Skeletal muscle tissue (tissue), 4 donors: ENCODE results near the gene RPS17. TPM values are rescaled to one million over a fixed set of nuclear protein-coding genes. Genes with fewer than 3 reads are reported as not detected.

ENCODE experiments used
- H3K27ac ChIP-seq: one replicate; pipeline ENCODE4 v1.7.0; 2013; ENCODE audit warnings: mild to moderate bottlenecking, low read depth, low read length, inconsistent platforms
- H3K27me3 ChIP-seq, 3 donors: one replicate each; pipeline ENCODE4 v1.7.0; 2013; ENCODE audit warnings: low read length in 3 of 3; ENCODE audit not compliant: control insufficient read depth in 3 of 3, insufficient read depth in 3 of 3
- H3K36me3 ChIP-seq, 3 donors: one replicate each; pipeline ENCODE4 v1.7.0; 2013; ENCODE audit warnings: low read length in 3 of 3; ENCODE audit not compliant: control insufficient read depth in 3 of 3, insufficient read depth in 3 of 3
- H3K4me1 ChIP-seq, 3 donors: one replicate each; pipeline ENCODE4 v1.7.0; 2013; ENCODE audit warnings: low read length in 3 of 3, mild to moderate bottlenecking in 3 of 3; ENCODE audit not compliant: control insufficient read depth in 3 of 3, insufficient read depth in 3 of 3
- H3K4me3 ChIP-seq, 3 donors: one replicate each; pipeline ENCODE4 v1.7.0; 2013; ENCODE audit warnings: low read length in 3 of 3
- H3K9ac ChIP-seq, 3 donors: one replicate each; pipeline ENCODE4 v1.7.0; 2013; ENCODE audit warnings: low read length in 3 of 3, mild to moderate bottlenecking in 3 of 3, moderate library complexity in 2 of 3, low read depth in 1 of 3
- H3K9me3 ChIP-seq, 3 donors: one replicate each; pipeline ENCODE4 v1.7.0; 2013; ENCODE audit warnings: low read length in 3 of 3; ENCODE audit not compliant: control insufficient read depth in 3 of 3
- total RNA-seq: library from RNA; depleted of rRNA; stranded (reverse); fragments of >200 nt; gene quantifications from one replicate; pipeline ENCODE4 v1.2.3, GENCODE V29; 2014
- donor health status: Osteomylitis.

Gene RPS17
- total RNA-seq, 1 donor from 2014 or later: 2,242 TPM

DNA sequence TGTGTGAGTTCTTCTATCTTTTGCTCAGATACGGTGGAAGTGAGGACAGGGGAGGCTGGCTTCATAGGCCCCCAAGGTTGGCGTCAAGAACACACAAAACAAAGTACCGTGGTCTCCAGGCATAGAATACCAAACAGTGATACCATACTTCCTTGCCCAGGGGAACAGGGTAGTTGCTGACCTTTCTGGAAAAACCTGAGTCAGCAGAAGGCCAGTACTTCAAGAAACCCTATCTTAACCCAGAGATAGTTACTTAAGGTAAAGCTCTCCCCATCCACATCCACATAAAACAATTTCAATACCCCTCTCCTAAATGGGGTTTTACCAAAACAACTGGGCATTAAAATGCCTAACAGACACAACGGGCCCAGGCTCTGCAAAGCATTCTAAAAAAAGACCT is 29.6 kb upstream of the RPS17 start:
- Histone ChIP-seq H3K9ac (no peak overlapping the region), H3K27me3 (no peaks in the 10 kb centered on the region), H3K9me3 (no peaks in the 10 kb centered on the region), H3K27ac (no peak overlapping the region), H3K4me1 (peaks cover 7 to 16% (median 16%) of the 10 kb centered on the region in 3 donors), H3K4me3 (no peak overlapping the region), H3K36me3 (peaks cover 0 to 4% (median 0%) of the 10 kb centered on the region in 3 donors)

DNA sequence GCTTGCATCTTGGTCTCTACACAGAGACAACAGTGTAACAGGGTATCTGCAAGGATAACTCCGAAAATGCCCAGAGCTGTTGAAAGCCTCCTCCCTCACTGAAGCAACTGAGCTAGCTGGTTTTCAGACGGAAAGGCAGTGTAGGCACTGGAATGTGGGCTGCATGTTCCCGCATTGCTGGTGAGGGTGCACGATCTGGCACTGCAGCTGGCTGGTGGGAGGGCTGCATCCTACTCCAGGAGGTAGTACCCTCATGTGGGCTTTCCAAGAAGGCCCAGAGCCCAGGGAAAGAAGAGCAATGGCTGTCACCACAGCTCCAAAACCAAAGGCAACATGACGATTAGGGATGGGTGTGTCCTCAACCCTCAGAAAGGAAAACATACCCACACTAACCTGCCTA is 28.7 kb upstream of the RPS17 start:
- H3K36me3 ChIP-seq: peaks cover 0 to 4% (median 0%) of the 10 kb centered on the region in 3 donors
- no peaks in the 10 kb centered on the region for H3K27me3 ChIP-seq
- H3K27ac ChIP-seq: no peak overlapping the region
- no peak overlapping the region for H3K4me3 ChIP-seq
- no peaks in the 10 kb centered on the region for H3K9me3 ChIP-seq
- no peak overlapping the region for H3K9ac ChIP-seq
- peaks cover 7 to 16% (median 16%) of the 10 kb centered on the region in 3 donors for H3K4me1 ChIP-seq

DNA sequence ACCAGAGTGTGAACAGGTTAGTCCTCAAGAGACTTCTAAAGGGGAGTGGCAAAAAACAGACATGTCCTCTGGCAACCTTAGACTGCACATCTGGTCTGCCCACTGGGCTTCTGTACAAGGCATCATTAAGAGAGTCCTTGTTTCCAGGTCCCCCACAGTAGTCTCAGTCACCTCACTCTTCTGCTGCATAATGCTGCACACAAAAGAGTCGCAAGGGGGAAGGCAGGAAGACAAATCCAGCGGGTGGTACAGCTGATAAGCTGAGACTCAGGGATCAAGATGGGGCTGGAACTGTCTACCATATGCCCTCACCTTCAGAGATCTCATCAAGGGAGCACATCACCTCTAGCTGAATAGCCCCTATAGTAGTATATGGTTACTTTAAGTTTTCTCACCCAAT is 27.4 kb upstream of the RPS17 start:
- Histone ChIP-seq H3K9me3 (no peaks in the 10 kb centered on the region), H3K27me3 (no peaks in the 10 kb centered on the region), H3K36me3 (peaks cover 0 to 4% (median 0%) of the 10 kb centered on the region in 3 donors), H3K4me1 (peaks cover 7 to 16% (median 16%) of the 10 kb centered on the region in 3 donors), H3K4me3 (no peak overlapping the region), H3K27ac (no peak overlapping the region), H3K9ac (no peak overlapping the region)

DNA sequence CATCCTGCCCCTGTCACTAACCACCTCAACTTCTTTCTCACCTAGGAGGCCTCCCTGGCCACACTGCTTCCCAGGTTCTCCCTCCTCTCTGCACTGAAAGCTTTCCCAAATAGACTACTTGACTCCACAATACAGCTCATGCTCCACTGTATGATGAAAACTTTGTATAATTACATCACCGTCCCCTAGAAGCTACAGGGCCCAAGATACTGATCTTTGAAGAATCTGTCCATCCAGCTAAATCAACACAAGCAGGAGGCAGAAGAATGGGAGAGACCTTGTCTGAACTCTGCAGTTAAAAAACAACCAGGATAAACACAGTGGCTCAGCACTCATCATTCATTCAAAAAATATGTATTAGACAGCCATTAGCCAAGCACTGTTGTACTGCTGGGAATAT is 26.4 kb upstream of the RPS17 start:
- H3K27ac ChIP-seq: no peak overlapping the region
- no peak overlapping the region for H3K9ac ChIP-seq
- no peak overlapping the region for H3K4me3 ChIP-seq
- no peaks in the 10 kb centered on the region for H3K9me3 ChIP-seq
- peaks cover 6 to 12% (median 9%) of the 10 kb centered on the region in 3 donors for H3K4me1 ChIP-seq
- H3K27me3 ChIP-seq: no peaks in the 10 kb centered on the region
- H3K36me3 ChIP-seq: peaks cover 0 to 4% (median 0%) of the 10 kb centered on the region in 3 donors

DNA sequence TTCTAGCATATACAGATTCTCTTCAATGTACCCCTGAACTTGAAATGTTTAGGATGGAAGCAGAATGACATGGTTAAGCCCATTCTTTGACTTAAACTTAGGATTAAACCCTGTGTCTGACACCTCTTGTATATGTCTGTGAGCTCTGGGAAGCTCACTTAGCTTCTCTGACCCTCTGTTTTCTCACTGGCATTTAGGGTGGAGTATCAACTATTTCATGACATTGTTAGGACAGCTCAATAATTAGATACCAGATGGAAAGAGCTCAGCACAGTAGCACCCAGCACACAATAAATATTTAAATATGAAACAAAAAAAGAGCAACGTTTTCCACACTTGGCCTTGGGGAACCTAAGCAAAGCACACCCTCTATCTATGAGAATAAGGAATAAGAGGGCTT is 18.2 kb upstream of the RPS17 start:
- H3K4me1 ChIP-seq: peaks cover 8 to 10% (median 10%) of the 10 kb centered on the region in 3 donors
- H3K27me3 ChIP-seq: no peaks in the 10 kb centered on the region
- H3K9ac ChIP-seq: no peak overlapping the region
- H3K27ac ChIP-seq: no peak overlapping the region
- no peaks in the 10 kb centered on the region for H3K9me3 ChIP-seq
- no peaks in the 10 kb centered on the region for H3K36me3 ChIP-seq
- H3K4me3 ChIP-seq: no peak overlapping the region

DNA sequence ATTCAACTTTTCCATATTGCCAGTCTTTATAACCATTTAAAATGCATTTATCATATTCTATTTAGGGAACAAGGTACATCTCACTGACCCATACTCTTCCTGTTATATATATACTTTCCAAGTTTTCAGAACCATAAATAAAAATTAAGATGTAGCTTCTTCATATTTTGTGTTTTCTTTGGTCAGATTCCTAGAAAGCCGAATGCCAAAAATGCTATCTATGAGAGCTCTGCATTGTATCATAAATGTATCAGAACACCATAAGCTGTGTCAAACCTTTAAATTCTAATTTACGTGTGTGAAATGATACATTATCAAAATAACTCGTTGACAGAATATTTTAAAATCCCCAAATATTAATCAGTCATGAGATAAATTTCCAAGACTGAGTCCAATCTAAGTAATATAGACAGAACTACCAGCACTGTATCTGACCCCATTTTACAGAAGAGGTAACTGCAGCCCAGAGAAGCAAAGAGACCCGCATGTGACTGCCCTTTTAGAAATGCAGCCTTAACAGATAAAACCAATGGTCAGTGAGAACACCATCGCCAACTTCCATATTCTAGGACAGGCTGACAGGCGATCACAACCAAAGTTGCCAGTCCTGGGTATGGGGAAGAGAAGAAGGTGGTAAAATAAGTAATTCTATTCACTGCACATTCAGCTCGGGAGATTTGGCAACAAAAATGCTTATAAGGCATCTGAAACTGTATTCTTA is 16.2 kb upstream of the RPS17 start:
- Histone ChIP-seq H3K27ac (no peak overlapping the region), H3K9ac (no peak overlapping the region), H3K4me1 (peaks cover 21 to 25% (median 24%) of the 10 kb centered on the region in 3 donors), H3K4me3 (no peak overlapping the region), H3K36me3 (no peaks in the 10 kb centered on the region), H3K9me3 (no peaks in the 10 kb centered on the region), H3K27me3 (no peaks in the 10 kb centered on the region)

DNA sequence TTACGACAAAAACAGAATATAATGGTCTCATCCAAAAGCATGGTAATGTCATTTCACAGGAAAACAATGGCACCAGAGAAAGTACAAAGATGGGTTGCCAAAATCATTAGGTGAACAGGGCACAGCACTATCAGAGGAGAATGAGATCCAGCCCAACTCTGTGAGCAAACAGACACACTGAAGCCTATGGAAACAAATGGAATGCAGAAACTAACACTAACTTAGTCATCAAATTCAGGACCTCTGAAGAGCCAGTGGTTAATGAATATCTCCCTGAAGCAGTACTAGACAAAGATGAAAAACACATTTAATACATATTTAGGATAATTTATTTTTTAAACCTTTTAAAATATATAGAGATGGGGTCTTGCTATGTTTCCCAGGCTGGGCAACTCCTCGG is 14.6 kb upstream of the RPS17 start:
- Histone ChIP-seq H3K36me3 (no peaks in the 10 kb centered on the region), H3K4me3 (no peak overlapping the region), H3K27ac (no peak overlapping the region), H3K9ac (no peak overlapping the region), H3K9me3 (no peaks in the 10 kb centered on the region), H3K27me3 (no peaks in the 10 kb centered on the region), H3K4me1 (peaks cover 21 to 25% (median 24%) of the 10 kb centered on the region in 3 donors)

DNA sequence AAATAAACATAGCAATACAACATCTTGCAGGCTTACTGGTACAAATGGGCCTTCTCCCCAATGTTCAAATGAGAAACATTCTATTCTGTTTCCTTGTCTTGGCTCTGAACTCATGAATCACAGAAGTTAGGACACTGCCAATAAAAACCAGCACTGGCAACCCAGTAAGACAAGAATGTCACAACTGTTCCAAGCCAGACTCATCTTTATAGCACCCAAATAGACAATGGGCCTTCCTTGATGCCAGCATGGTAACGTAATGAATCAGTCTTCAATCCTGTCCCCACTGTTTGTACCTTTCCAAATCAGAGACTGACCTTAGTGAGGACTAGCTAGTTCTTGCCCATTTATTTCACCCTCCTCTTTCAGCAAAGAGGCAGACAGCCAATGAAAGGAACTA is 14.1 kb upstream of the RPS17 start:
- Histone ChIP-seq H3K9me3 (no peaks in the 10 kb centered on the region), H3K4me3 (no peak overlapping the region), H3K36me3 (no peaks in the 10 kb centered on the region), H3K4me1 (peaks cover 21 to 25% (median 24%) of the 10 kb centered on the region in 3 donors), H3K9ac (no peak overlapping the region), H3K27me3 (no peaks in the 10 kb centered on the region), H3K27ac (no peak overlapping the region)

DNA sequence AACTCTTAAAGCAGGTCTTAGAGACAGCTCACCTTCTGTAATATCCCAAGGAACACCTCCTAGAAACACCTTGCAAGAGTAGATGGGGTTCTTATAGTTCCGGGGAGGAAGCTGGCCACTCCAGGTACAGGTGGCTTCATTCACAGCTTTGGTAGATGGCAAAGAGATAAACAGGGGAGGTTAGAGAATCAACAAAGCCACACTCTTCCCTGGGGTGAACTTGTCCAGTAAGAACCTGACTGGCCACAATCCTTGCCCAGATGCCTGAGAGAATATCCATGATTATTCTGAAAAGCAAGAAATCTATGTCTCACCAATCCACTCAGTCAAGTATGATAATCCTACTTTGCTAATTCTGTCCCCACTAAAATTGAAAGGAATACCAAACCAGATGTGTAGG is 13.6 kb upstream of the RPS17 start:
- no peaks in the 10 kb centered on the region for H3K36me3 ChIP-seq

DNA sequence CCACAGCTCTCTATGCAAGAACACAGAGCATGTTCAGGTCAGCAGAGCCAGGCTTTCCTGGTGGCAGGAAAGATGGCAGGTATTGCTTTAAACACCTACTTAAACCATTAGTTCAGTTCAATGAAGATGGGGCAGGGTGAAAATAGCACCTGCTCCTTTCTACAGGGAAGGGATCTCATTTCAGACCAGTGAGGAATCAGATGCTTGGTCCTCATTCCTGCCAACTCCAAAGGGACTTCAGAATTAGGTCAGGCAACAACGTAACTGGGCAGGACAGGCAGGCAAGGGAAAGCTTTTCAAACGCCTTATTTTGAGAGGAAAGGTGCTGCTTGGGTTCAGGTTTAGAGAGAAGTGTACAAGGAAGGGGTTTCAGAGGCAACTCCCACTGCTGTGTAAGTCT is 12.6 kb upstream of the RPS17 start:
- H3K27me3 ChIP-seq: no peaks in the 10 kb centered on the region
- no peaks in the 10 kb centered on the region for H3K9me3 ChIP-seq
- H3K27ac ChIP-seq: peak overlapping the region; percentile 16

More for the DNA sequence above, 13.6 kb upstream of the RPS17 start:
- Histone ChIP-seq H3K4me1 (peaks cover 21 to 25% (median 24%) of the 10 kb centered on the region in 3 donors), H3K4me3 (no peak overlapping the region), H3K9ac (no peak overlapping the region), H3K27ac (no peak overlapping the region), H3K27me3 (no peaks in the 10 kb centered on the region), H3K9me3 (no peaks in the 10 kb centered on the region)

More for the DNA sequence above, 12.6 kb upstream of the RPS17 start:
- H3K4me1 ChIP-seq: peaks cover 21 to 25% (median 24%) of the 10 kb centered on the region in 3 donors
- H3K36me3 ChIP-seq: no peaks in the 10 kb centered on the region
- H3K9ac ChIP-seq: peak overlapping the region in 1 of 3 donors; percentile 46
- no peak overlapping the region for H3K4me3 ChIP-seq
